22Rv1 (cell line): ENCODE measurements around the gene CASKIN2.
A peak's percentile ranks its signal among the peaks of the same experiment; 100 is the strongest.
"Not testable (repeated sequence)": the region's sequence is repeated elsewhere in the genome, so short reads cannot be mapped to it uniquely, and the experiment has no call there.

Source experiments
- H3K27ac ChIP-seq: fragments of 450-650 bp; 2 replicates; pipeline ENCODE4 v1.5.1; 2017
- ZFX ChIP-seq: fragments of 450-650 bp; IDR thresholded peaks from 2 replicates; pipeline ENCODE4 v1.6.1; 2017; ENCODE audit warnings: antibody characterized with exemption, borderline replicate concordance
- TF ChIP-seq, protein P1 (sequence below): fragments of 450-650 bp; IDR thresholded peaks from 2 replicates; pipeline ENCODE4 v1.5.1; 2017; ENCODE audit warnings: mild to moderate bottlenecking

Gene CASKIN2

DNA sequence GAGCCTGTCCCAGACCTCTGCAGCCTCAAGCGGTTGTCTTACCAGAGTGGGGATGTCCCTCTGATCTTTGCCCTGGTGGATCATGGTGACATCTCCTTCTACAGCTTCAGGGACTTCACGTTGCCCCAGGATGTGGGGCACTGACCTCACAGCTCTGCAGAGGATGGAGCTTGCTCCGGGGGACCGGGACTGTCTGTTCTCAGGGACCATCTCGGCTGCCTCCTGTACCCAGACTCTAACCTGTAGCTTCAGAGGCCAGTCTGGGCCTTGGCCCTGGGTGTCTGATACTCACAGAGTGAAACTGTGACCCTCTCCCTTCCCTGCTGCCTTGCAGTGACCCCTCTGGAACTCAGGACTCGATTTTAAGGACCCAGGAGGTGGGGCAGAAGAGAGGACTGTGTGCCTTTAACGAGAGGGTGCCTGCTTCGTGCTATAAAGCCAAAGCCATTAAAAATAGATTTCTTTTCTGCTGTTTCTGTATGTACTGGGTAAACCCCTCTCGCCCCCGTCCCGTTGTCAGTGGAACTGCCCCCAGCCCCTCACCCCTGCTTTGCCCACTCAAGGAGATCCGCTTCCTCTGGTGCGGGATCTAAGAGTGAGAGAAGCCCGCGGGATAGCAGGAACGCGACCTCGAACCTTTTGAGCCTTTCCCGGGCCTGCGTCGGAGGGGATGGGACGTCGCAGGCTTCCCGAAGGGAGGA, 9.1 kb upstream of the CASKIN2 start:
- H3K27ac ChIP-seq = peak overlapping the region; percentile 97
- TF ChIP-seq ZFX = no peak
- TF ChIP-seq, protein P1, sequence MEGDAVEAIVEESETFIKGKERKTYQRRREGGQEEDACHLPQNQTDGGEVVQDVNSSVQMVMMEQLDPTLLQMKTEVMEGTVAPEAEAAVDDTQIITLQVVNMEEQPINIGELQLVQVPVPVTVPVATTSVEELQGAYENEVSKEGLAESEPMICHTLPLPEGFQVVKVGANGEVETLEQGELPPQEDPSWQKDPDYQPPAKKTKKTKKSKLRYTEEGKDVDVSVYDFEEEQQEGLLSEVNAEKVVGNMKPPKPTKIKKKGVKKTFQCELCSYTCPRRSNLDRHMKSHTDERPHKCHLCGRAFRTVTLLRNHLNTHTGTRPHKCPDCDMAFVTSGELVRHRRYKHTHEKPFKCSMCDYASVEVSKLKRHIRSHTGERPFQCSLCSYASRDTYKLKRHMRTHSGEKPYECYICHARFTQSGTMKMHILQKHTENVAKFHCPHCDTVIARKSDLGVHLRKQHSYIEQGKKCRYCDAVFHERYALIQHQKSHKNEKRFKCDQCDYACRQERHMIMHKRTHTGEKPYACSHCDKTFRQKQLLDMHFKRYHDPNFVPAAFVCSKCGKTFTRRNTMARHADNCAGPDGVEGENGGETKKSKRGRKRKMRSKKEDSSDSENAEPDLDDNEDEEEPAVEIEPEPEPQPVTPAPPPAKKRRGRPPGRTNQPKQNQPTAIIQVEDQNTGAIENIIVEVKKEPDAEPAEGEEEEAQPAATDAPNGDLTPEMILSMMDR = no peak

DNA sequence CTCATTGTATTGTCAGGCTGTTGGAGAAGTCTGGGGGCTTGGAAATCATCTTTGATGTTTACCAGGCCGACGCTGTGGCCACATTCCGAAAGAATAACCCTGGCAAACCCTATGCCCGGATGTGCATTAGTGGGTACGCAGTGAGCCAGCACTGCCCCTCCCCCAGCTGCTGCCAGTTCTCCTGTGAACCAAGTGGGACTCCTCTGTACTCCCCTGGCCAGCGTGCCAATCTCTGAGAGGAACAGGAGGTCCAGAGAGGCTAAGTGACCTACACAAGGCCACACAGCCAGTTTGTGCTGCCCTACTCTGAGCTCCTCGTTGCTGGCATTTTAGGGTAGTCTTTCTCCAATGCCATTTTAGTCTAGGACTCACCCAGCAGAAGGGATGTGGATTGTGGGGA, 8.3 kb upstream of the CASKIN2 start:
- H3K27ac ChIP-seq = peak overlapping the region; percentile 97

DNA sequence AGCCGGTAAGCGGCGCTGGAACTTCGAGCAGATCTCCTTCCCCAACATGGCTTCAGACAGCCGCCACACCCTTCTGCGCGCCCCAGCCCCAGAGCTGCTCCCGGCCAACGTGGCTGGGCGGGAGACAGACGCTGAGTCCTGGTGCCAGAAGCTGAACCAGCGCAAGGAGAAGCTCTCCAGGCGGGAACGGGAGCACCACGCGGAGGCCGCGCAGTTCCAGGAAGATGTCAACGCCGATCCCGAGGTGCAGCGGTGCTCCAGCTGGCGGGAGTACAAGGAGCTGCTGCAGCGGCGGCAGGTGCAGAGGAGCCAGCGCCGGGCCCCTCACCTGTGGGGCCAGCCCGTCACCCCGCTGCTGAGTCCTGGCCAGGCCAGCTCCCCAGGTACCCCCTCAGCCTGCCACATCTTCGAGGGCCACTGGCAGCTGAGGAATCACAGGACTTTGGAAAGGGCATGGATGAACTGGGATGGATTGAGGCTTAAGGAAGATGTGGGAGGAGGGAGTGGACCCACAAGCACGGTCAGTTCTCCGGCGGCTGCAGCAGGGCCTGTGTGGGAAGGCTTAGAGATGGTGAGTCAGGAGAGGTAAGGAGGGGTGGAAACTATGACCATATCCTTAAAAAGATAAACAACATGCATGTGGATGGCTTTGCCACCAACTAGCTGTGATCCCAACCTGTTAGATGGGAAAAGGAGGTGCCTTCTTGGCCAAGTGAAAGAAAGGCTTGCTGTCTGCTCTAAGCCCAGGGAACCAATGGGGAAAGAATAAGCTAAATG, 6.8 kb upstream of the CASKIN2 start:
- peak overlapping the region; percentile 97 for H3K27ac ChIP-seq
- TF ChIP-seq, protein P1 = no peak
- TF ChIP-seq ZFX = no peak

More for the DNA sequence above, 8.3 kb upstream of the CASKIN2 start:
- TF ChIP-seq ZFX = no peak
- TF ChIP-seq, protein P1 = no peak

DNA sequence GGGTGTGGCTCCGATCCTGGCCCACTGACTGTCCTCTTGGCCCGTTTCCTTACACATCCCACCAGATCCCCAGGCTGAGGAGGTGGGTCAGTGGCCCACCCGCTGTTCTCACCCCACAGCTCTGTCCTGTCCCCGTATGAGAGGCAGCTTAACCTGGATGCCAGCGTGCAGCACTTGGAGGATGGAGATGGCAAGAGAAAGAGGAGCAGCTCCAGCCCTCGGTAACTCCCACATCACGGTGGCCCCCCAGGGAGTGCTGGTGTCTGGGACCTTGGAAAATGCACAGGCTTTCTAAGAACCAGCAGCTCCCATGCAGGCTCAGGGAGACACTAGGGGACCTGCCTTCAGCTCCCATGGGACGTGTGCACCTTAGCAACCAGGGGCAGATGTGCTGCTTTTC, 6.0 kb upstream of the CASKIN2 start:
- H3K27ac ChIP-seq = 0 out of 2 replicates have a peak overlapping the region, but pooled peaks have one; percentile 97
- TF ChIP-seq ZFX = no peak
- TF ChIP-seq, protein P1 = no peak

DNA sequence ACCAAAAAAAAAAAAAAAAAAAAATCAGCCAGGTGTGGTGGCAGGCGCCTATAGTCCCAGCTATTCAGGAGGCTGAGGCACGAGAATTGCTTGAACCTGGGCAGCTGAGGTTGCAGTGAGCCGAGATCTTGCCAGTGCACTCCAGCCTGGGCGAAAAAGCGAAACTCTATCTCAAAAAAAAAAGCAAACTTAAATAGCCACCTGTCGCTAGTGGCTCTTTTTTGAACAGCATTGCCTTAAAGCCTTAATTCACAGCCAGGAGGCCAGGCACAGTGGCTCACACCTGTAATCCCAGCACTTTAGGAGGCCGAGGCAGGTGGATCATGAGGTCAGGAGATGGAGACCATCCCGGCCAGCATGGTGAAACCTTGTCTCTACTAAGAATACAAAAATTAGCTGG, 5.1 kb upstream of the CASKIN2 start:
- H3K27ac ChIP-seq = not testable (repeated sequence)

- 0 out of 2 replicates have a peak overlapping the region, but pooled peaks have one; percentile 89 for H3K27ac ChIP-seq
- TF ChIP-seq ZFX = no peak
- TF ChIP-seq, protein P1 = 0 out of 2 replicates have a peak, but pooled peaks have one; percentile 4
Measured at GRCh38 chr17:75518983-75519537, 3.7 kb upstream of the CASKIN2 start.

DNA sequence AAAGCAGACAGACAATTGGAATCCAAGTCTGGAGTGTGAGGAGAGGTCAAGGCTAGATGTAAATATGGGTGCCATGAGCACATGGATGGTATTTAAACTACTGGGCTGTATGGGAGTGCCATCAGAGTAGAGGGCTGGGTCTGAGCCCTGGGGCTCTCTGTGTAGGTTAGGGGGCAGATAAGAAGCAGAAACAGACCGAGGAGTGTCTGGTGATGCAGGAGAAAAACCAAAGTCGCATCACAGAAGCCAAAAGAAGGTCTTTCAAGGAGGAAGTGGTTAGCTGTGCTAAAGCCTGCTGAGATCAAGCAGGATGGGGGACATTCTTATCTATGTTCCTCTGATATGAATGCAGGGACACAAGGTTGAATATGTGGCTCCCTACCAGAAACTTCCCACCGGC, 2.9 kb upstream of the CASKIN2 start:
- H3K27ac ChIP-seq = peak overlapping the region; percentile 89
- TF ChIP-seq ZFX = no peak
- TF ChIP-seq, protein P1 = no peak
